Lower lobe of right lung (tissue), 2 donors: ENCODE measurements around the gene ERP29. TPM values are rescaled to one million over a fixed set of nuclear protein-coding genes. Genes with fewer than 3 reads are reported as not detected.
"Not testable (repeated sequence)": the region's sequence is repeated elsewhere in the genome, so short reads cannot be mapped to it uniquely, and the experiment has no call there.

Experiments used
- ATAC-seq, 2 donors: fragments of 200-7000 bp; cut with Tn5 transposase; one replicate each; pipeline ENCODE4 v1.9.1; 2020 to 2022; ENCODE audit warnings: mild to moderate bottlenecking in 2 of 2, moderate library complexity in 2 of 2
- DNase-seq: peaks from one replicate; pipeline ENCODE4 v3.0.0-alpha.2; 2020
- H3K27ac ChIP-seq: fragments of 200-600 bp; one replicate; pipeline ENCODE4 v1.8.0; 2022
- H3K27me3 ChIP-seq: fragments of 200-600 bp; one replicate; pipeline ENCODE4 v1.8.0; 2022; ENCODE audit warnings: low read depth
- H3K36me3 ChIP-seq: fragments of 200-600 bp; one replicate; pipeline ENCODE4 v1.8.0; 2022; ENCODE audit warnings: mild to moderate bottlenecking
- H3K4me1 ChIP-seq: fragments of 200-600 bp; one replicate; pipeline ENCODE4 v1.8.0; 2022
- H3K4me3 ChIP-seq: fragments of 200-600 bp; one replicate; pipeline ENCODE4 v1.8.0; 2022; ENCODE audit warnings: mild to moderate bottlenecking
- H3K9me3 ChIP-seq: fragments of 200-600 bp; one replicate; pipeline ENCODE4 v1.8.0; 2022
- intact Hi-C: fragments of 100-400 bp; cut with DNase I; formaldehyde crosslinking; loops from one replicate; pipeline ENCODE4 v1.11.0; 2022
- total RNA-seq: library from RNA; stranded (reverse); fragmentation: NEBNext Ultra II Directional; extraction: Animal tissue kit (Norgen Biotek cat#: 25700); gene quantifications from one replicate; pipeline ENCODE4 v1.2.1, GENCODE V29; 2021
- TF ChIP-seq, protein P1 (sequence below): fragments of 200-600 bp; IDR thresholded peaks from one replicate; pipeline ENCODE4 v1.8.0; 2022; ENCODE audit warnings: antibody characterized with exemption, mild to moderate bottlenecking
- donor health status: DM: no; HTN: yes; CAD: no; lungs with severe emphysema.

The ERP29 gene
- total RNA-seq, 1 donor from 2014 or later = 152 TPM

DNA sequence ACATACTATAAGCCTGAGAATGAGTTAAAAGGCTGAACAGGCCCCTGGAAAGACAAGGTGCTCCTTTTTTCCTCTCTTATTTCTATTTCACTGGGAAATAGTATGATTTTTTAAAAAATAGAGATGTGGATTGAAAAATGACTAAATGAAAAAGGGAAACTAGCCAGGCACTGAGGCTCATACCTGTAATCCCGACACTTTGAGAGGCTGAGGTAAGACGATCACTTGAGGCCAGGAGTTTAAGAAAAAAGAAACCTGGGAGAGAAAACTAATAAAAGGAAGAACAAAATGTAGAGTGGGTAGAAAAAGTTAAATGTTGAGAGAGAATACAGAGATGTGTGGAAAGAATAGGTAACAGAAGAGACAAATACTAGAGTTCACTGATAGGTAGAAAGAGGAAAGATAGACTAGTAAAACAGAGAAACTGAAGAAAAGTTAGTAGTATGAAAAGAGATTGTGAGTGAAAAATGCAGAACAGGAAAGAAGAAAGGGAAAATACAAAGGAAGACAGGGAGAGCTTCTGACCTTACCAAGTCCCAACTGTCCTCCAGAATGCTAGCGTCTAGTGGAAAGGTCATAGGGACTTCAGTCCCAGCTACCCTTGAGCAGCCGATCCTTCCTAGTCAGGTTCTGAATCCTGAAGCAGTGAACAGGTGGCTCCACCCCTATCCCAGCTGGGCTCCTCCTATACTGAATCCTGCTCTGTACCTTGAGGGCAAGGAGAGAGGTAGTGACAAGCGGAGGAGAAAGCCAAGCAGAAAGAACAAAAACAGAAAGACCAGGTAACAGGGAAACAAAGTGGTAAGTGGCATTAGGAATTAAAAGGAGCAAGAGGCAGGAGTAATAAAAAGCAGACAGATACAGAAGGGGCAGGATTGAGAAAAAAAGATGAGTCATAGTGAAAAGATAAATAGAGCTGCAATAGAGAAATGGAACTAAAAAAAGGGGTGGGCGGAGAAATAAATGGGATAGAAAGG is 7.5 kb upstream of the ERP29 start:
- H3K9me3 ChIP-seq = no peaks in the 10 kb centered on the region
- H3K27ac ChIP-seq = peak overlapping the region; percentile 33
- no peaks in the 10 kb centered on the region for H3K27me3 ChIP-seq
- intact Hi-C loops = no loop called here
- DNase-seq (peak; percentile 63), ATAC-seq (peak; percentile 92 to 94)
- peak overlapping the region; percentile 27 for H3K4me3 ChIP-seq
- peaks cover 12% of the 10 kb centered on the region for H3K4me1 ChIP-seq
- H3K36me3 ChIP-seq = no peaks in the 10 kb centered on the region
- TF ChIP-seq, protein P1, sequence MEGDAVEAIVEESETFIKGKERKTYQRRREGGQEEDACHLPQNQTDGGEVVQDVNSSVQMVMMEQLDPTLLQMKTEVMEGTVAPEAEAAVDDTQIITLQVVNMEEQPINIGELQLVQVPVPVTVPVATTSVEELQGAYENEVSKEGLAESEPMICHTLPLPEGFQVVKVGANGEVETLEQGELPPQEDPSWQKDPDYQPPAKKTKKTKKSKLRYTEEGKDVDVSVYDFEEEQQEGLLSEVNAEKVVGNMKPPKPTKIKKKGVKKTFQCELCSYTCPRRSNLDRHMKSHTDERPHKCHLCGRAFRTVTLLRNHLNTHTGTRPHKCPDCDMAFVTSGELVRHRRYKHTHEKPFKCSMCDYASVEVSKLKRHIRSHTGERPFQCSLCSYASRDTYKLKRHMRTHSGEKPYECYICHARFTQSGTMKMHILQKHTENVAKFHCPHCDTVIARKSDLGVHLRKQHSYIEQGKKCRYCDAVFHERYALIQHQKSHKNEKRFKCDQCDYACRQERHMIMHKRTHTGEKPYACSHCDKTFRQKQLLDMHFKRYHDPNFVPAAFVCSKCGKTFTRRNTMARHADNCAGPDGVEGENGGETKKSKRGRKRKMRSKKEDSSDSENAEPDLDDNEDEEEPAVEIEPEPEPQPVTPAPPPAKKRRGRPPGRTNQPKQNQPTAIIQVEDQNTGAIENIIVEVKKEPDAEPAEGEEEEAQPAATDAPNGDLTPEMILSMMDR = no peak

DNA sequence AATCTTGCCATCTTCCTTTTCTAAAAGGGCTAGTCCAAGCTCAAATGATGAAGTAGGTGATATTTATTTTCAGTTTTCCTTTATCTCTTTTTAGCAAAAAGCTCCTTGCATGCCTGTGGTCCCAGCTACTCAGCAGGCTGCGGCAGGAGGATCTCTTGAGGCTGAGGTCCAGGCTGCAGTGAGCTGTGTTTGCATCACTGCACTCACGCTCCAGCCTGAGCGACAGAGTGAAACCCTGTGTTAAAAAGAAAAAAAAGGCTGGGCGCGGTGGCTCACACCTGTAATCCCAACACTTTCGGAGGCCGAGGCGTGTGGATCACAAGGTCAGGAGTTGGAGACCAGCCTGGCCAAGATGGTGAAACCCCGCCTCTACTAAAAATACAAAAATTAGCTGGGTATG is 5.3 kb upstream of the ERP29 start:
- no peaks in the 10 kb centered on the region for H3K9me3 ChIP-seq
- H3K27me3 ChIP-seq = no peaks in the 10 kb centered on the region
- no peaks in the 10 kb centered on the region for H3K36me3 ChIP-seq
- intact Hi-C loops = no loop called here
- H3K4me3 ChIP-seq = no peak overlapping the region
- DNase-seq = peak; percentile 48
- H3K4me1 ChIP-seq = peaks cover 19% of the 10 kb centered on the region
- TF ChIP-seq, protein P1 = no peak
- H3K27ac ChIP-seq = no peak overlapping the region
- no peak for ATAC-seq

DNA sequence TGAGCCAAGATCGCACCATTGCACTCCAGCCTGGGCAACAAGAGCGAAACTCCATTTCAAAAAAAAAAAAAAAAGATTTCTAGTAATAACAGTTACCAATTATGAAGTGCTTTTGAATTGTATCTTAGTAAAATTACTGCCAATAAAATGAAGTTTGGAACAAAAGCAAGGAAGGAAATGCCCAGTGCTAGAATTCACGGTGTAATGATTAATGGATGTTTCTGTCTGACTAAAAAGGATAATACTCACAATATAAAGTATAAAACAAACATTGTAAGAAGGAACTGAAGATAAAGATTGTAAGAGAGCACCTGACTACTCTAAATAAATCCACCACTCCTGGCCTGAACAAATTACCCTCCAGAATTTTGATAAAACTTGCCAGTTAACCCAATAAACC is 4.3 kb upstream of the ERP29 start:
- ATAC-seq (no peak), DNase-seq (no peak)
- intact Hi-C loops = no loop called here
- Histone ChIP-seq H3K4me1 (peaks cover 19% of the 10 kb centered on the region), H3K27me3 (no peaks in the 10 kb centered on the region), H3K36me3 (no peaks in the 10 kb centered on the region), H3K4me3 (no peak overlapping the region), H3K9me3 (no peaks in the 10 kb centered on the region), H3K27ac (no peak overlapping the region)
- TF ChIP-seq, protein P1 = no peak

DNA sequence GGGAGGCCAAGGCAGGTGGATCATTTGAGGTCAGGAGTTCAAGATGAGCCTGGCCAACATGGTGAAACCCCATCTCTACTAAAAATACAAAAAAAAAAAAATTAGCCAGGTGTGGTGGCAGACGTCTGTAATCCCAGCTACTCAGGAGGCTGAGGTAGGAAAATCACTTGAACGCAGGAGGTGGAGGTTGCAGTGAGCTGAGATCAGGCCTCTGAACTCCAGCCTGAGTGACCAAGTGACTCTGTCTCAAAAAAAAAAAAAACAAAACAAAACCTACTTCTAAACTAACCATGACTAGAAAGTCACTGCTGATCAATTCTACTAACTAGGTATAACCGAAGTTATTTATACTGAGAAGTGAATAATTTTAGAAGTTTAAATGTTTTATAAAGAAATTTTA is 3.6 kb upstream of the ERP29 start:
- H3K4me1 ChIP-seq = peaks cover 26% of the 10 kb centered on the region
- DNase-seq, H3K9me3 ChIP-seq, H3K4me3 ChIP-seq, ATAC-seq, H3K27ac ChIP-seq, H3K36me3 ChIP-seq, H3K27me3 ChIP-seq, intact Hi-C loops: not testable (repeated sequence)

DNA sequence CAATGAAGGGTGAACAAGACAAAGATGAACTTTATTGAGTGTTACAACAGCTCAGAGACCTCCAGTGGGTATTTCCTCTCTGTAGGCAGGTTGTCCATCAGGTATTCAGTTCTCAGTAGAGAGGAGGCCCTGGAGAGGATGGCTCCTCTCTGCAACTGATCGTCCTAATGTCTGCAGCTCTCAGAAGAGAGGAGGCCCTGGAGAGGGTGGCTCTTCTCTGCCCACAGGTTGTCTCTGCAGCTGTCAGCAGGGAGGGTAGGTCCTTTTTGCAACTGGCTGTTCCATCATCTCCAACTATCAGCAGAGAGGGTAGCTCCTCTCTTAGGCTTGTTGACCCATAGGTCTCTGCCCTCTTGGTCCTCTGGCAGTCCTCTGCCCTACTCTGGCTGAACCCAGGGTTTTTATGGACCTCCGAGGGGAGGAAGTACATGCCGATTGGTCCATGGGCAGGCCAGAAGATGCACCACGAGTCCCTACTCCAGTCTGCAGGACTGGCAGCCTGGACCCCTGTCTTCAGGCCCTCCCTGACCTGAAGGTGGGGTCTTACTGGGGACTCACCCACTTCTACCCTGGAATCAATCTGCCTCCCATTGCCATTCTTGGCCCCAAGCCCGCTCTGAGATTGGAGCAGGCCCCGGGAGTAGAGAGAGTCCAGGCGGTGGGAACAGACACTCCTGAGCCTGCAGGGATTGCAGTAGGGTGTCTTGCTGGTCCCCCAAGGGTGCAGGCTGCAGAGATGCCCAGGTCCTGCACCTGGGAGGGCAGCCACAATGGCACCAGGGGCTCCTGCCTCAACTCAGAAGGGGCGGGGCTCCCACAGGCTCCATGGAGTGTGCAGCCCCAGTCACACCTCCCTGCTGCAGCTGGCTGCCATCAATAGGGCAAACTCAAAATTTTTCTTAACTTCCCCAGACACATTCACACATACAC is 2.5 kb upstream of the ERP29 start:
- Histone ChIP-seq H3K4me1 (peaks cover 37% of the 10 kb centered on the region), H3K36me3 (no peaks in the 10 kb centered on the region), H3K4me3 (no peak overlapping the region), H3K9me3 (no peaks in the 10 kb centered on the region), H3K27me3 (no peaks in the 10 kb centered on the region), H3K27ac (no peak overlapping the region)
- TF ChIP-seq, protein P1 = no peak
- no peak for ATAC-seq
- no peak for DNase-seq
- intact Hi-C loops = no loop called here
